HCT116 (cell line): ENCODE results near the gene SLCO1A2. TPM values are rescaled to one million over a fixed set of nuclear protein-coding genes. Genes with fewer than 3 reads are reported as not detected.

Source experiments
- ATAC-seq: fragments of 200-7000 bp; cut with Tn5 transposase; 2 replicates; pipeline ENCODE4 v1.9.1; 2020; ENCODE audit warnings: mild to moderate bottlenecking, moderate library complexity
- BruUV-seq: library from RNA; stranded (reverse); fragments of 400-500 nt; replicated peaks from 2 replicates; lab custom pipeline; 2021; lab: Mats Ljungman, UMichigan
- CTCF ChIA-PET: fragments of 300-600 bp; sonication (Branson Sonifier 250); formaldehyde crosslinking; loops from one replicate; lab custom pipeline; 2021; ENCODE audit warnings: antibody characterized with exemption; lab: Charles Lee
- POLR2A ChIA-PET: fragments of 300-600, 350-600 bp; sonication (Branson Sonifier 250); formaldehyde crosslinking; loops from one replicate; lab custom pipeline; 2021; ENCODE audit warnings: antibody characterized with exemption; lab: Charles Lee
- RAD21 ChIA-PET, 2 experiments: fragments of 300-600 bp; sonication (Branson Sonifier 250); formaldehyde crosslinking; loops; one replicate each; lab custom pipeline; 2023; ENCODE audit warnings: low total read pairs in 2 of 2; ENCODE audit not compliant: uncharacterized antibody in 2 of 2, unreplicated experiment in 2 of 2, low non-redundant PET in 1 of 2; lab: Charles Lee
- DNase-seq: peaks from one replicate; pipeline ENCODE4 v3.0.0-alpha.2; 2010; ENCODE audit warnings: low read depth, low spot score
- H2AFZ ChIP-seq: fragments of 200-600 bp; shearing (Covaris generic), sonication (generic); 2 replicates; pipeline ENCODE4 v1.6.1; 2017; ENCODE audit warnings: low read depth, mixed run types, mixed read lengths, antibody characterized with exemption, low read length; ENCODE audit not compliant: poor library complexity, severe bottlenecking
- H3K27ac ChIP-seq: 2 replicates; pipeline ENCODE4 v1.5.1; 2012; ENCODE audit warnings: low read depth, low read length
- H3K27me3 ChIP-seq: fragments of 200-600 bp; sonication (generic); 2 replicates; pipeline ENCODE4 v1.6.1; 2016; ENCODE audit warnings: mixed run types, low read length, mixed read lengths; ENCODE audit not compliant: insufficient read depth
- H3K36me3 ChIP-seq, 2 experiments: fragments of 200-500 bp in 1 of 2; fragments of 200-600 bp in 1 of 2; sonication (Bioruptor generic) in 1 of 2; sonication (generic) in 1 of 2; 2 replicates each; pipeline versions ENCODE4 v1.5.1 to v1.6.1; 2014 to 2016; ENCODE audit warnings: low read length in 2 of 2, inconsistent platforms in 1 of 2, mixed read lengths in 1 of 2, mixed run types in 1 of 2; ENCODE audit not compliant: insufficient read depth in 2 of 2, control insufficient read depth in 1 of 2
- H3K4me1 ChIP-seq, 2 experiments: fragments of 200-600 bp in 1 of 2; sonication (generic) in 1 of 2; 2 replicates each; pipeline versions ENCODE4 v1.5.1 to v1.6.1; 2012 to 2017; ENCODE audit warnings: low read length in 2 of 2, inconsistent platforms in 1 of 2, mild to moderate bottlenecking in 1 of 2, mixed read lengths in 1 of 2, mixed run types in 1 of 2, moderate library complexity in 1 of 2; ENCODE audit not compliant: insufficient read depth in 2 of 2, control insufficient read depth in 1 of 2
- H3K4me2 ChIP-seq: fragments of 200-600 bp; sonication (generic); 2 replicates; pipeline ENCODE4 v1.6.1; 2017; ENCODE audit warnings: mixed run types, low read length, mixed read lengths
- H3K4me3 ChIP-seq, 2 experiments: fragments of 200-600 bp in 1 of 2; sonication (generic) in 1 of 2; replicated peaks in 1 of 2; 2 replicates each; pipeline ENCODE4 v1.5.1; 2011 to 2016; ENCODE audit warnings: low read length in 2 of 2, control low read depth in 1 of 2, low read depth in 1 of 2, mild to moderate bottlenecking in 1 of 2, mixed read lengths in 1 of 2, mixed run types in 1 of 2
- H3K79me2 ChIP-seq: fragments of 200-600 bp; sonication (generic); 2 replicates; pipeline ENCODE4 v1.6.1; 2017; ENCODE audit warnings: mild to moderate bottlenecking, mixed run types, low read length, moderate library complexity, mixed read lengths; ENCODE audit not compliant: insufficient read depth
- H3K9ac ChIP-seq: fragments of 200-600 bp; sonication (generic); 2 replicates; pipeline ENCODE4 v1.6.1; 2016; ENCODE audit warnings: low read length, mixed read lengths
- H3K9me2 ChIP-seq: fragments of 200-600 bp; sonication (generic), shearing (Covaris generic); 2 replicates; pipeline ENCODE4 v1.6.1; 2017; ENCODE audit warnings: mixed run types, mild to moderate bottlenecking, moderate library complexity; ENCODE audit not compliant: insufficient read depth
- H3K9me3 ChIP-seq, 2 experiments: fragments of 200-500 bp in 1 of 2; fragments of 200-600 bp in 1 of 2; sonication (Bioruptor generic) in 1 of 2; sonication (generic) in 1 of 2; 2 replicates each; pipeline ENCODE4 v1.6.1; 2014 to 2017; ENCODE audit warnings: low read length in 2 of 2, mixed read lengths in 2 of 2, inconsistent platforms in 1 of 2, low read depth in 1 of 2, mild to moderate bottlenecking in 1 of 2, mixed run types in 1 of 2, moderate library complexity in 1 of 2; ENCODE audit not compliant: control insufficient read depth in 1 of 2, insufficient read depth in 1 of 2
- H4K20me1 ChIP-seq: fragments of 200-600 bp; sonication (generic), shearing (Covaris generic); 2 replicates; pipeline ENCODE4 v1.6.1; 2017; ENCODE audit warnings: mixed run types, mild to moderate bottlenecking, moderate library complexity; ENCODE audit not compliant: insufficient read depth
- CEBPB ChIP-seq: IDR thresholded peaks from 2 replicates; pipeline ENCODE4 v1.6.1; 2012; ENCODE audit warnings: low read depth
- ELF1 ChIP-seq: IDR thresholded peaks from 2 replicates; pipeline ENCODE4 v1.6.1; 2012; ENCODE audit warnings: low read depth, borderline replicate concordance
- POLR2A ChIP-seq: IDR thresholded peaks from 2 replicates; pipeline ENCODE4 v1.7.0; 2011; ENCODE audit warnings: borderline replicate concordance; ENCODE audit not compliant: insufficient read depth, insufficient read length; ENCODE audit errors: extremely low read depth
- SIN3A ChIP-seq: IDR thresholded peaks from 2 replicates; pipeline ENCODE4 v1.6.1; 2012; ENCODE audit warnings: low read depth
- intact Hi-C: fragments of 100-400 bp; cut with micrococcal nuclease; formaldehyde crosslinking; loops from 2 replicates; pipeline ENCODE4 v1.10.0; 2022
- total RNA-seq: library from RNA; stranded (reverse); gene quantifications from one replicate; pipeline ENCODE4 v1.2.1, GENCODE V29; 2021; ENCODE audit not compliant: unreplicated experiment
- TF ChIP-seq, protein P1 (sequence below): IDR thresholded peaks from 2 replicates; pipeline ENCODE4 v1.6.1; 2011; ENCODE audit warnings: mild to moderate bottlenecking, low read length, moderate library complexity; ENCODE audit not compliant: insufficient replicate concordance; ENCODE audit errors: extremely low read depth
- TF ChIP-seq, protein P2 (sequence below): IDR thresholded peaks from 2 replicates; pipeline ENCODE4 v1.6.1; 2012; ENCODE audit warnings: low read depth
- TF ChIP-seq, protein P3 (sequence below), 3 experiments: fragments of 200-600 bp in 1 of 3; sonication (generic) in 1 of 3; IDR thresholded peaks in 2 of 3; conservative IDR thresholded peaks in 1 of 3; 2 replicates each; pipeline ENCODE4 v1.5.1; 2012 to 2017; ENCODE audit warnings: low read depth in 2 of 3, low read length in 2 of 3, antibody characterized with exemption in 1 of 3, borderline replicate concordance in 1 of 3, control low read depth in 1 of 3, mild to moderate bottlenecking in 1 of 3, mixed read lengths in 1 of 3, mixed run types in 1 of 3, moderate library complexity in 1 of 3; ENCODE audit not compliant: insufficient read depth in 1 of 3

SLCO1A2 gene
- total RNA-seq, 1 experiment from 2014 or later: 0.49 TPM

DNA sequence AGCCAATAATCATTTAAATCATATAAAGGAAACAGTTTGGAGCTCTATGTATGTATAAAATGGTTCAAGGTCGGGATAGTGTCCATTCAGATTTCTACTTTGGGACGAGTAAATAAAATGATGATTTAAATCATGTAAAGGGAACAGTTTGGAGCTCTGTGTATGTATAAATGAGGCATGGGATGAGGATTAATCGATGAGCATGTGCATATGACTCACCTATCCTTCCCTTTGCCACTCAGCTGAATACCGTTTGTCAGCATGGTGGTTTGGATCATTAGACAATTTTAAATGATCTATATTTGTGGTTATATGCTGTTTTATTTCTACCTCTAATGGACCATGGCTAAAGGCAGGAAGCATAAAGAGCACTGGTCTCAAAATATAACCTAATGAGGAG lies 7.1 kb upstream of the SLCO1A2 start:
- Histone ChIP-seq H3K79me2 (no peaks in the 10 kb centered on the region), H3K9me2 (no peaks in the 10 kb centered on the region), H3K9ac (no peak overlapping the region), H3K4me2 (no peak overlapping the region), H3K4me1 (no peaks in the 10 kb centered on the region), H2AFZ (no peak overlapping the region), H3K4me3 (no peak overlapping the region), H3K27ac (no peak overlapping the region), H4K20me1 (no peaks in the 10 kb centered on the region), H3K27me3 (no peaks in the 10 kb centered on the region), H3K9me3 (no peaks in the 10 kb centered on the region), H3K36me3 (no peaks in the 10 kb centered on the region)
- ChIA-PET CTCF (no interaction called here), RAD21 (no interaction called here), POLR2A (no interaction called here)
- DNase-seq (no peak), ATAC-seq (no peak)
- intact Hi-C loops: no loop called here
- BruUV-seq: no TSS peak
- no peak for TF ChIP-seq SIN3A
- TF ChIP-seq, protein P1, sequence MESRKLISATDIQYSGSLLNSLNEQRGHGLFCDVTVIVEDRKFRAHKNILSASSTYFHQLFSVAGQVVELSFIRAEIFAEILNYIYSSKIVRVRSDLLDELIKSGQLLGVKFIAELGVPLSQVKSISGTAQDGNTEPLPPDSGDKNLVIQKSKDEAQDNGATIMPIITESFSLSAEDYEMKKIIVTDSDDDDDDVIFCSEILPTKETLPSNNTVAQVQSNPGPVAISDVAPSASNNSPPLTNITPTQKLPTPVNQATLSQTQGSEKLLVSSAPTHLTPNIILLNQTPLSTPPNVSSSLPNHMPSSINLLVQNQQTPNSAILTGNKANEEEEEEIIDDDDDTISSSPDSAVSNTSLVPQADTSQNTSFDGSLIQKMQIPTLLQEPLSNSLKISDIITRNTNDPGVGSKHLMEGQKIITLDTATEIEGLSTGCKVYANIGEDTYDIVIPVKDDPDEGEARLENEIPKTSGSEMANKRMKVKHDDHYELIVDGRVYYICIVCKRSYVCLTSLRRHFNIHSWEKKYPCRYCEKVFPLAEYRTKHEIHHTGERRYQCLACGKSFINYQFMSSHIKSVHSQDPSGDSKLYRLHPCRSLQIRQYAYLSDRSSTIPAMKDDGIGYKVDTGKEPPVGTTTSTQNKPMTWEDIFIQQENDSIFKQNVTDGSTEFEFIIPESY: no peak
- TF ChIP-seq, protein P2, sequence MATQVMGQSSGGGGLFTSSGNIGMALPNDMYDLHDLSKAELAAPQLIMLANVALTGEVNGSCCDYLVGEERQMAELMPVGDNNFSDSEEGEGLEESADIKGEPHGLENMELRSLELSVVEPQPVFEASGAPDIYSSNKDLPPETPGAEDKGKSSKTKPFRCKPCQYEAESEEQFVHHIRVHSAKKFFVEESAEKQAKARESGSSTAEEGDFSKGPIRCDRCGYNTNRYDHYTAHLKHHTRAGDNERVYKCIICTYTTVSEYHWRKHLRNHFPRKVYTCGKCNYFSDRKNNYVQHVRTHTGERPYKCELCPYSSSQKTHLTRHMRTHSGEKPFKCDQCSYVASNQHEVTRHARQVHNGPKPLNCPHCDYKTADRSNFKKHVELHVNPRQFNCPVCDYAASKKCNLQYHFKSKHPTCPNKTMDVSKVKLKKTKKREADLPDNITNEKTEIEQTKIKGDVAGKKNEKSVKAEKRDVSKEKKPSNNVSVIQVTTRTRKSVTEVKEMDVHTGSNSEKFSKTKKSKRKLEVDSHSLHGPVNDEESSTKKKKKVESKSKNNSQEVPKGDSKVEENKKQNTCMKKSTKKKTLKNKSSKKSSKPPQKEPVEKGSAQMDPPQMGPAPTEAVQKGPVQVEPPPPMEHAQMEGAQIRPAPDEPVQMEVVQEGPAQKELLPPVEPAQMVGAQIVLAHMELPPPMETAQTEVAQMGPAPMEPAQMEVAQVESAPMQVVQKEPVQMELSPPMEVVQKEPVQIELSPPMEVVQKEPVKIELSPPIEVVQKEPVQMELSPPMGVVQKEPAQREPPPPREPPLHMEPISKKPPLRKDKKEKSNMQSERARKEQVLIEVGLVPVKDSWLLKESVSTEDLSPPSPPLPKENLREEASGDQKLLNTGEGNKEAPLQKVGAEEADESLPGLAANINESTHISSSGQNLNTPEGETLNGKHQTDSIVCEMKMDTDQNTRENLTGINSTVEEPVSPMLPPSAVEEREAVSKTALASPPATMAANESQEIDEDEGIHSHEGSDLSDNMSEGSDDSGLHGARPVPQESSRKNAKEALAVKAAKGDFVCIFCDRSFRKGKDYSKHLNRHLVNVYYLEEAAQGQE: no peak
- TF ChIP-seq POLR2A: no peak
- TF ChIP-seq ELF1: no peak
- TF ChIP-seq CEBPB: no peak
- TF ChIP-seq, protein P3, sequence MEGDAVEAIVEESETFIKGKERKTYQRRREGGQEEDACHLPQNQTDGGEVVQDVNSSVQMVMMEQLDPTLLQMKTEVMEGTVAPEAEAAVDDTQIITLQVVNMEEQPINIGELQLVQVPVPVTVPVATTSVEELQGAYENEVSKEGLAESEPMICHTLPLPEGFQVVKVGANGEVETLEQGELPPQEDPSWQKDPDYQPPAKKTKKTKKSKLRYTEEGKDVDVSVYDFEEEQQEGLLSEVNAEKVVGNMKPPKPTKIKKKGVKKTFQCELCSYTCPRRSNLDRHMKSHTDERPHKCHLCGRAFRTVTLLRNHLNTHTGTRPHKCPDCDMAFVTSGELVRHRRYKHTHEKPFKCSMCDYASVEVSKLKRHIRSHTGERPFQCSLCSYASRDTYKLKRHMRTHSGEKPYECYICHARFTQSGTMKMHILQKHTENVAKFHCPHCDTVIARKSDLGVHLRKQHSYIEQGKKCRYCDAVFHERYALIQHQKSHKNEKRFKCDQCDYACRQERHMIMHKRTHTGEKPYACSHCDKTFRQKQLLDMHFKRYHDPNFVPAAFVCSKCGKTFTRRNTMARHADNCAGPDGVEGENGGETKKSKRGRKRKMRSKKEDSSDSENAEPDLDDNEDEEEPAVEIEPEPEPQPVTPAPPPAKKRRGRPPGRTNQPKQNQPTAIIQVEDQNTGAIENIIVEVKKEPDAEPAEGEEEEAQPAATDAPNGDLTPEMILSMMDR (IDR thresholded peaks at IDR 0.05 in 2 of 3, conservative IDR thresholded peaks at IDR 0.05 in 1 of 3; ENCODE audit: borderline replicate concordance in 1 of 3, insufficient read depth in 1 of 3, low read depth in 2 of 3, low read length in 2 of 3): no peak
